ENCODE measurements around the gene SLC47A2.

The SLC47A2 gene

DNA sequence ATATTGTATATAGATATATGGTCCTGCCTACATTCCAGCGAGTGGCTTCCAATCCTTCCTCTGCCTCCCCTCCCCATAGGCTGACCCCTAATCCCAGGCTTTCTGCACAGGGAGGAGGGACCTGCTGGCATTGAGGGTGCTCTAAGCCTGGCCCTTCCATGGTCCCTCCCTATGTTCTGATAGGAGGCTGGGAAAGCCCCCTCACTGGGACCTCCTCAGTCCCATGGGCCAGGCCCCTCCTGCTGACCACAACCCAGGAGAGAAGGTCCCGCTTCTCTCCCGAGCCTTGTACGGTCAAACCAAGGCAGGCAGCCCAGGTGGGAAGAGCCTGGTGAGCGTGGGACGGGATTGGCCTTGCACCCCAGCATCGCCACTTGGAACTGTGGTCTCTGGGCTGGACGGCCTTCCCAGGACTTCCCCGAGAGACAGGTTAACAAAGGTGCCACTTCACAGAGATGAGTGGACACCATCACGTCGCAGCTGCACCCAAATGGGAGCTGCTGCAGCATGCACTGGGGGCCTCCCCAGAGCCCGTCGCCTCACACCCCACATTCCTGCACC, 30.9 kb upstream of the SLC47A2 start:
- FAIRE-seq = no peak
- no peak for DNase-seq (ENCODE audit: insufficient read length, low spot score)
- TF ChIP-seq, protein P1, sequence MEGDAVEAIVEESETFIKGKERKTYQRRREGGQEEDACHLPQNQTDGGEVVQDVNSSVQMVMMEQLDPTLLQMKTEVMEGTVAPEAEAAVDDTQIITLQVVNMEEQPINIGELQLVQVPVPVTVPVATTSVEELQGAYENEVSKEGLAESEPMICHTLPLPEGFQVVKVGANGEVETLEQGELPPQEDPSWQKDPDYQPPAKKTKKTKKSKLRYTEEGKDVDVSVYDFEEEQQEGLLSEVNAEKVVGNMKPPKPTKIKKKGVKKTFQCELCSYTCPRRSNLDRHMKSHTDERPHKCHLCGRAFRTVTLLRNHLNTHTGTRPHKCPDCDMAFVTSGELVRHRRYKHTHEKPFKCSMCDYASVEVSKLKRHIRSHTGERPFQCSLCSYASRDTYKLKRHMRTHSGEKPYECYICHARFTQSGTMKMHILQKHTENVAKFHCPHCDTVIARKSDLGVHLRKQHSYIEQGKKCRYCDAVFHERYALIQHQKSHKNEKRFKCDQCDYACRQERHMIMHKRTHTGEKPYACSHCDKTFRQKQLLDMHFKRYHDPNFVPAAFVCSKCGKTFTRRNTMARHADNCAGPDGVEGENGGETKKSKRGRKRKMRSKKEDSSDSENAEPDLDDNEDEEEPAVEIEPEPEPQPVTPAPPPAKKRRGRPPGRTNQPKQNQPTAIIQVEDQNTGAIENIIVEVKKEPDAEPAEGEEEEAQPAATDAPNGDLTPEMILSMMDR (IDR thresholded peaks at IDR 0.05; ENCODE audit: insufficient read depth, missing control alignments) = no peak

DNA sequence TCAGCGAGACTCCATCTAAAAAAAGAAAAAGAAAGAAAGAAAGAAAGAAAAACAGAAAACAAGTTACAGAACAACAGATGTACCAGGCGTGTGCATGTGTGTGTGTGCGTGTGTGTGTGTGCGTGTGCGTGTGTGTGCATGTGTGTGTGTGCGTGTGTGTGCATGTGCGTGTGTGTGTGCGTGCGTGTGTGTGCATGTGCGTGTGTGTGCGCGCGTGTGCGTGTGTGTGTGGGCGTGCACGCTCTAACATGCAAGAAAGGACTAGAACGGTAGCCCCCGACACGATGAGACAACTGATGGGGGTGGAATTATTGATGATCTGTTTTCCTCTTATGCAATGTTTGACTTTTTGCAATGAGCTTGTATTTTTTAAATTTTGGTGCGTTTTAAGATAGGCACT, 30.1 kb upstream of the SLC47A2 start:
- FAIRE-seq = no peak
- no peak for DNase-seq (ENCODE audit: insufficient read length, low spot score)
- TF ChIP-seq, protein P1 (IDR thresholded peaks at IDR 0.05; ENCODE audit: insufficient read depth, missing control alignments) = no peak

DNA sequence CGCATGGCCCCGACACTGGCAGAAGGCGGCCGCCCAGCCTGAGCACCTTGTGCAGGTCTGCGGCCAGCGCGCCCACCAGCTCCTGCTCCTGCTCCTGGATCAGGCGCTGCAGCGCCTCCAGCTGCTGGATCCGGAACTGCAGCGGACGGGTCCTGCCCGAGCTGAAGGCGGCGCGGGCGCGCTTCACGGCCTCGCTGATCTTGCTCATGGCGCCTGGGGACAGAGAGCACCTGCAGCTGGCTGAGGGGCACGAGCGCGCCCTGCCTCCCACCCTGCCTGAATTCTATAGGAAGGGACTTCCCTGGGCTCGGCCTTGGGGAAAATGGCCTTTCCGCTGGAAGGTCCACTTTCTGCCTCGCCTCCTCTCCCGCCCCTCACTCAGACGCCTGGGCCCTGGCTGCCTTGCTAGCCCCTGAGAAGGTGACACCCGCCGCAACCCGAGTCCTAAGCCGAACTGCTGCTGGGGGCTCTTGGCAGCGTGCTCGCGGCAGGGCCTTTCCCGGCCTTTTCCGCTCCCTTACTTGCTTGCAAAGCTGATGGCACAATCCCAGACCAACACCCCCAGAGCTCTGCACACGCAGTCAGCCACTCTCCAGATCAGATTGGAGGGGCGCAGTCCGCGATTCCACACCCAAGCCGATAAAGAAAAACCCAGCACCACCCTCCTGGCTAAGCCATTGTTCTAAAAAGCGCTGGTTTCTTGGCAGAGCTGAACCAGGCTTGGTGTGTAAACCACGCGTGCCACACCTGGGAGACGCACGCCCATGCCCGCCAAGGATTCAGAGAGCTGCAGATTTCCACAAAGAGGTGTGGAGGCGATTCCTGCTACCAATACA, 28.8 kb upstream of the SLC47A2 start:
- DNase-seq (ENCODE audit: insufficient read length, low spot score) (peak; percentile 92), FAIRE-seq (no peak)
- TF ChIP-seq, protein P1 (IDR thresholded peaks at IDR 0.05; ENCODE audit: insufficient read depth, missing control alignments) = no peak

DNA sequence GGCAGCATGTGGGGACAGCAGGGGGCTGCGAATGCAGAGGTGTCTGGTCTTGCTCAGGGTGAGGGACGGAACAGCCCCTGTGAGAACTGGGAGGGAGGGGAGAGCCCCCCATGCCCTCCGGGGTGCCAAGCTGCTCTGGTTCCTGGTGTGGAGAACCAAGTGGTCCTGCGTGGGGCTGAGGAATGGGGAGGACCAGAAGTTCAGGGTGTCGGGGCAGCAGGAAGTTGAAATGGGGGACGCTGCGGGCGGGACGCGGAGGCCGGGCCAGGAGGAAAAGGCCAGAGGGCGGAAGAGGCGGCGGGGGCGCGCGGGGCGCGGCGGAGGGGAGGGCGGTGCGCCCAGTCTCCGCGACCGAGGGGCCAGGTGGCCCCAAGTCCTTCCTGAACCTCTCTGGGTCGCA, 28.1 kb upstream of the SLC47A2 start:
- FAIRE-seq (no peak), DNase-seq (ENCODE audit: insufficient read length, low spot score) (peak; percentile 38)
- TF ChIP-seq, protein P1 (IDR thresholded peaks at IDR 0.05; ENCODE audit: insufficient read depth, missing control alignments) = no peak

DNA sequence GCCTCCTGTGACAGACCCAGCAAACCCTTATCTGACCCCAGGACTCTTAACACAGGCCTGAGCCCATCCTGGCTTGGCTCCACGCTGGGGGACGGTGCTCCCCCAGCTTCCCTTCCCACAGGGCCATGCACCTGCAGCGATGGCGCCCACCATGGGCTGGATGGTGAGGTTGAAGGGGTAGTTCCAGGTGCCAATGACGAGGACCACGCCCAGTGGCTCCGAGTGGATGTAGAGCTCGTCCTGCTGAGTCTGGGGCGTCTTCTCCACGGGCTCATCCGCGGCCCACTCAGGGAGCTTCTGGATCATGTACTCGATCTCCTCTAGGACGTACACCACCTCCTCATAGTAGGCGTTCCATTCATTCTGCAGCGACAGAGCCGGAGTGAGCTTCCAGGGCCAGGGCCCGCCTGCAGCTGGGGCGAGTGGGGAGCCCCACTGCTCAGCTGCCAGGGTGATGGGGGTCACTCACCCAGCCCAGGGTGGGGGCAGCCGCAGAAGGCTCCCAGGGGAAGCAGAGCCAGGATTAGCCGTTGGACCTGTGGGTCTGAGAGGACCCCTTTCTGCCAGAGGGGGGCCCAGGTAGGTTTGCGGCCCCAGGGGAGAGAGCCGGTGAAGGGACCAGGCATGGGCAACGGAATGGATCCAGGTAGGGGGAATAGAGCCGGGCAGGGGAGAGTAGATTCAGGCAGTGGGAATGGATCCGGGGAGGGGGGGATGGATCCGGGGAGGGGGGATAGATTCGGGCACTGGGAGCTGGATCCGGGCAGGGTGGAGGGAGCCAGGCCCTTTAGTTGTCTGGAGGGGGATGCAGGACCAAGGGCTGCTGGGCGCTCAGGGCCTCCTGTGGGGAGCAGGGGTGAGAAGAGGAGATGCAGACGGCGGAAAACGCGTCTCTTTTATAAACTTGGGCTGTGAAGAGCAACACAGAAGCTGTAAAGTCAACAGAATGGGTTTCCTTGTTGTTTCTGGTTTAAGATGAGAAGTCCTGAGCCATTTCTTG, 27.0 kb upstream of the SLC47A2 start:
- FAIRE-seq (no peak), DNase-seq (ENCODE audit: insufficient read length, low spot score) (no peak)
- TF ChIP-seq, protein P1 (IDR thresholded peaks at IDR 0.05; ENCODE audit: insufficient read depth, missing control alignments) = no peak

DNA sequence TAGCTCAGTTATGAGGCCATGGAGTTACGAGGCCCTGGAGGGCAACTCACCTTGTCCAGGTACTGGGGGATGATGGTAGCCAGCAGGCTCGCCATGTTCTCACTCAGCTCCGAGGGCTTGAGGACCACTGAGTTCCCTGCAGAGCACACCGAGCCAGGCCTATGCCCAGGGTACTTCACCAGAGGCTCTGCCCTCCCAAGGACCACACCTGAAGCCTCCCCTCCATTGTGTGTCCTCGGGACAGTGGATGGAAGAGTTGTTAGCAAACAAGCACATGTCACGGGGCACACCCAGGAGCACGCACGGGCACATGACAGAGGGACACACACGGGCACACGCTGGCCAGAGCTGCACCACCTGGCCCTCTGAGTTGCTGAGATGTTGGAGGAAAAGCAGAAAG, 26.1 kb upstream of the SLC47A2 start:
- TF ChIP-seq, protein P1 (IDR thresholded peaks at IDR 0.05; ENCODE audit: insufficient read depth, missing control alignments) = no peak
- FAIRE-seq = no peak
- DNase-seq (ENCODE audit: insufficient read length, low spot score) = no peak
